Prostate gland (tissue), 2 donors: ENCODE measurements around the gene PAK4. TPM values are rescaled to one million over a fixed set of nuclear protein-coding genes. Genes with fewer than 3 reads are reported as not detected.
"Not testable (repeated sequence)": the region's sequence is repeated elsewhere in the genome, so short reads cannot be mapped to it uniquely, and the experiment has no call there.

Experiments
- DNase-seq: peaks from one replicate; pipeline ENCODE4 v3.0.0-alpha.2; 2019; ENCODE audit warnings: low spot score
- H3K27ac ChIP-seq, 2 donors: fragments of 200-600 bp; sonication (generic); 2 replicates each; pipeline ENCODE4 v1.5.1; 2017 to 2019
- H3K27me3 ChIP-seq: fragments of 200-600 bp; sonication (generic); replicated peaks from 2 replicates; pipeline ENCODE4 v1.5.1; 2019; ENCODE audit not compliant: insufficient read depth
- H3K36me3 ChIP-seq, 2 donors: fragments of 200-600 bp; sonication (generic); 1 replicate in 1 of 2; 2 replicates in 1 of 2; pipeline versions ENCODE4 v1.5.1 to v1.8.1; 2017 to 2019
- H3K4me1 ChIP-seq: fragments of 200-600 bp; sonication (generic); replicated peaks from 2 replicates; pipeline ENCODE4 v1.5.1; 2019
- H3K4me3 ChIP-seq, 2 donors: fragments of 200-600 bp; sonication (generic); 2 replicates each; pipeline ENCODE4 v1.5.1; 2017 to 2019
- H3K9me3 ChIP-seq: fragments of 200-600 bp; sonication (generic); 2 replicates; pipeline ENCODE4 v1.5.1; 2017
- CTCF ChIP-seq, 4 experiments: fragments of 200-600 bp in 2 of 4; fragments of 450-650 bp in 2 of 4; sonication (generic) in 2 of 4; IDR thresholded peaks; 1 replicate in 3 of 4; 2 replicates in 1 of 4; pipeline ENCODE4 v1.5.1; 2016 to 2019; ENCODE audit warnings: antibody characterized with exemption in 4 of 4, mild to moderate bottlenecking in 2 of 4, moderate library complexity in 2 of 4
- POLR2A ChIP-seq: fragments of 450-650 bp; IDR thresholded peaks from one replicate; pipeline ENCODE4 v1.6.1; 2016; ENCODE audit warnings: antibody characterized with exemption, mild to moderate bottlenecking
- POLR2AphosphoS5 ChIP-seq: sonication (generic); formaldehyde crosslinking; IDR thresholded peaks from one replicate; pipeline ENCODE4 v1.6.1; 2017; ENCODE audit warnings: antibody characterized with exemption
- WGBS: methylation state at CpG from one replicate; pipeline ENCODE4 v1.1.5; 2018; 5-methylcytosine and 5-hydroxymethylcytosine counted together
- intact Hi-C: fragments of 100-400 bp; cut with DNase I; formaldehyde crosslinking; loops from one replicate; pipeline ENCODE4 v1.14.2; 2022
- total RNA-seq, 2 donors: library from RNA; depleted of rRNA; stranded (reverse); fragments of >200 nt; gene quantifications; one replicate each; pipeline ENCODE4 v1.1.0, GENCODE V29; 2016

The PAK4 gene
- total RNA-seq, 2 donors from 2014 or later, result 111 to 123 TPM

- no peak for DNase-seq
- no peaks in the 10 kb centered on the region for H3K27me3 ChIP-seq
- intact Hi-C loops, result no loop called here
- TF ChIP-seq CTCF (IDR thresholded peaks at IDR 0.05) (no peak), POLR2AphosphoS5 (no peak), POLR2A (no peak)
- no peaks in the 10 kb centered on the region for H3K4me1 ChIP-seq
- H3K27ac ChIP-seq, result no peak overlapping the region
- WGBS, result 81% methylated on average over 5 of the region's 5 CpGs
- no peak overlapping the region for H3K4me3 ChIP-seq
- H3K36me3 ChIP-seq, result no peaks in the 10 kb centered on the region
- no peaks in the 10 kb centered on the region for H3K9me3 ChIP-seq
Measured at GRCh38 chr19:39217094-39217493, 91.5 kb downstream of the PAK4 start.

GRCh38 chr19:39218230-39219007 is 92.8 kb downstream of the PAK4 start:
- intact Hi-C loops, result no loop called here

GRCh38 chr19:39219108-39219507 is 93.5 kb downstream of the PAK4 start:
- H3K27ac ChIP-seq, H3K4me3 ChIP-seq, intact Hi-C loops, H3K4me1 ChIP-seq, DNase-seq, H3K36me3 ChIP-seq, H3K9me3 ChIP-seq, H3K27me3 ChIP-seq: not testable (repeated sequence)
- 72% methylated on average over 10 of the region's 10 CpGs for whole genome bisulfite sequencing

More at GRCh38 chr19:39218230-39219007, 92.8 kb downstream of the PAK4 start:
- H3K27me3 ChIP-seq, result no peaks in the 10 kb centered on the region
- H3K4me3 ChIP-seq, result no peak overlapping the region
- 74% methylated on average over 15 of the region's 15 CpGs for WGBS
- H3K9me3 ChIP-seq, result no peaks in the 10 kb centered on the region
- no peak for TF ChIP-seq CTCF (IDR thresholded peaks at IDR 0.05)
- no peak for TF ChIP-seq POLR2AphosphoS5
- TF ChIP-seq POLR2A, result no peak
- H3K36me3 ChIP-seq, result no peaks in the 10 kb centered on the region
- DNase-seq, result no peak
- no peaks in the 10 kb centered on the region for H3K4me1 ChIP-seq
- no peak overlapping the region for H3K27ac ChIP-seq

GRCh38 chr19:39223703-39224279 is 98.2 kb downstream of the PAK4 start:
- intact Hi-C loops, result no loop called here
- no peak for TF ChIP-seq POLR2A
- TF ChIP-seq CTCF (IDR thresholded peaks at IDR 0.05), result no peak
- TF ChIP-seq POLR2AphosphoS5, result no peak
- DNase-seq, result no peak

DNA sequence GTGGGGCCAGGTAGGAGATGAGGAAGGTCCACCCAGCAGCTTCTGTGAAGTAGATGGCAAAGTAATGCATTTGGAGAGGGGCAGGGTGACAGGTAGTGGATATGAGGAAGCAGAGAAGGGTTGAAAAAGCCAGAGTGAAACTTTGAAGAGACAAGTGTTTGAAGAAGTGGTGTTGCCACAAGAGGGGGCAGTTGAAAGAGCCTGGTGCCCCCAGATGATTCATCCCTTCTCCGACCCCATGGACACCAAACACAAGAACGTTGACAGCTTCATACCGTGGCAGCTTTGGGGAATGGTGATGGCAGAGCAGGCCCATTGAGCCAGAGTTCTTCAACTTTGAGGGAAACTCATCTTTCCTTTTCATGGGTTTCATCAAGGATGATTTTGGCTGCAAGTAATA is 99.3 kb downstream of the PAK4 start:
- TF ChIP-seq POLR2AphosphoS5, result no peak
- TF ChIP-seq CTCF (IDR thresholded peaks at IDR 0.05), result no peak
- TF ChIP-seq POLR2A, result no peak
- whole genome bisulfite sequencing, result 30% methylated on average over 3 of the region's 3 CpGs
- H3K36me3 ChIP-seq, result no peaks in the 10 kb centered on the region
- intact Hi-C loops, result no loop called here
- H3K27ac ChIP-seq, result no peak overlapping the region
- peaks cover 2% of the 10 kb centered on the region for H3K27me3 ChIP-seq
- H3K9me3 ChIP-seq, result no peaks in the 10 kb centered on the region
- no peak overlapping the region for H3K4me3 ChIP-seq
- H3K4me1 ChIP-seq, result no peaks in the 10 kb centered on the region
- DNase-seq, result no peak

More at GRCh38 chr19:39223703-39224279, 98.2 kb downstream of the PAK4 start:
- Histone ChIP-seq H3K9me3 (no peaks in the 10 kb centered on the region), H3K4me3 (no peak overlapping the region), H3K36me3 (no peaks in the 10 kb centered on the region), H3K4me1 (no peaks in the 10 kb centered on the region), H3K27ac (no peak overlapping the region), H3K27me3 (peaks cover 2% of the 10 kb centered on the region)
- WGBS, result 21% methylated on average over 4 of the region's 4 CpGs

Other genes with a start within 250 kb of the PAK4 start
- 10 to 100 TPM in 1 of 2 donors, 1 to 10 TPM in 1; 3.1 to 10.2 TPM for gene RINL, start 247.5 kb upstream of the PAK4 start, total RNA-seq
- 10 to 100 TPM; 55.8 to 89.0 TPM for gene SIRT2, start 226.2 kb upstream of the PAK4 start, total RNA-seq
- gene NFKBIB, start 225.8 kb upstream of the PAK4 start, total RNA-seq, result 10 to 100 TPM; 29.8 to 50.6 TPM
- gene CCER2, start 213.6 kb upstream of the PAK4 start, total RNA-seq, result 1 to 10 TPM in 1 of 2 donors, not detected in 1; 3.0 TPM
- gene SARS2, start 195.0 kb upstream of the PAK4 start, total RNA-seq, result 10 to 100 TPM; 23.3 to 57.5 TPM
- 10 to 100 TPM; 32.0 to 41.5 TPM for gene MRPS12, start 194.8 kb upstream of the PAK4 start, total RNA-seq
- 10 to 100 TPM; 25.9 to 40.5 TPM for gene FBXO17, start 150.0 kb upstream of the PAK4 start, total RNA-seq
- gene FBXO27, start 93.2 kb upstream of the PAK4 start, total RNA-seq, result 10 to 100 TPM; 15.9 to 26.4 TPM
- under 1 TPM in 1 of 2 donors, not detected in 1; 0.80 TPM for gene ACP7, start 41.4 kb upstream of the PAK4 start, total RNA-seq
- 1 to 10 TPM; 1.4 to 2.7 TPM for gene NCCRP1, start 71.2 kb downstream of the PAK4 start, total RNA-seq
- gene SYCN, start 78.5 kb downstream of the PAK4 start, total RNA-seq, result 100 to 1,000 TPM in 1 of 2 donors, not detected in 1; 165 TPM
- not detected for gene IFNL3, start 119.2 kb downstream of the PAK4 start, total RNA-seq
- not detected for gene IFNL4, start 123.1 kb downstream of the PAK4 start, total RNA-seq
- gene IFNL2, start 142.6 kb downstream of the PAK4 start, total RNA-seq, result not detected
- gene IFNL1, start 170.6 kb downstream of the PAK4 start, total RNA-seq, result not detected
- gene LRFN1, start 195.1 kb downstream of the PAK4 start, total RNA-seq, result 1 to 10 TPM; 4.2 to 5.6 TPM
- gene GMFG, start 210.3 kb downstream of the PAK4 start, total RNA-seq, result 10 to 100 TPM in 1 of 2 donors, 1 to 10 TPM in 1; 1.5 to 10.2 TPM
- gene SAMD4B, start 216.6 kb downstream of the PAK4 start, total RNA-seq, result 100 to 1,000 TPM; 133 to 227 TPM